ENCODE results near the gene DCST2.
A peak's percentile ranks its signal among the peaks of the same experiment; 100 is the strongest.

The DCST2 gene

GRCh38 chr1:155049651-155050559, 16.3 kb upstream of the DCST2 start:
- DNase-seq (ENCODE audit: low spot score) = no peak

- DNase-seq (ENCODE audit: low spot score) = no peak
Observed at GRCh38 chr1:155048449-155049334, 15.1 kb upstream of the DCST2 start.

GRCh38 chr1:155044812-155045657, 11.5 kb upstream of the DCST2 start:
- DNase-seq (ENCODE audit: low spot score) = peak; percentile 90

GRCh38 chr1:155044365-155044764, 10.8 kb upstream of the DCST2 start:
- DNase-seq (ENCODE audit: low spot score) = no peak

GRCh38 chr1:155043793-155044192, 10.2 kb upstream of the DCST2 start:
- no peak for DNase-seq (ENCODE audit: low spot score)

GRCh38 chr1:155043301-155043702, 9.7 kb upstream of the DCST2 start:
- DNase-seq (ENCODE audit: low spot score) = no peak

GRCh38 chr1:155042789-155043188, 9.2 kb upstream of the DCST2 start:
- no peak for DNase-seq (ENCODE audit: low spot score)

- no peak for DNase-seq (ENCODE audit: low spot score)
Observed at GRCh38 chr1:155040358-155041093, 6.9 kb upstream of the DCST2 start.

- no peak for DNase-seq (ENCODE audit: low spot score)
Observed at GRCh38 chr1:155039308-155039669, 5.7 kb upstream of the DCST2 start.

GRCh38 chr1:155038602-155039307, 5.2 kb upstream of the DCST2 start:
- DNase-seq (ENCODE audit: low spot score) = no peak

GRCh38 chr1:155037851-155038441, 4.4 kb upstream of the DCST2 start:
- DNase-seq (ENCODE audit: low spot score) = no peak

GRCh38 chr1:155037043-155037442, 3.5 kb upstream of the DCST2 start:
- DNase-seq (ENCODE audit: low spot score) = no peak

GRCh38 chr1:155035936-155036335, 2.4 kb upstream of the DCST2 start:
- DNase-seq (ENCODE audit: low spot score) = no peak

- no peak for DNase-seq (ENCODE audit: low spot score)
Observed at GRCh38 chr1:155034318-155035208, 982 bp upstream of the DCST2 start.

- no peak for DNase-seq (ENCODE audit: low spot score)
Observed at GRCh38 chr1:155032886-155033285, 695 bp downstream of the DCST2 start.

GRCh38 chr1:155030899-155031298, 2.7 kb downstream of the DCST2 start:
- DNase-seq (ENCODE audit: low spot score) = no peak

GRCh38 chr1:155030243-155030795, 3.3 kb downstream of the DCST2 start:
- no peak for DNase-seq (ENCODE audit: low spot score)

- no peak for DNase-seq (ENCODE audit: low spot score)
Observed at GRCh38 chr1:155029513-155030242, 3.9 kb downstream of the DCST2 start.

Data from Ammon's horn (tissue), 1 donor.